Measurements from ENCODE around the gene TTC9C. TPM values are rescaled to one million over a fixed set of nuclear protein-coding genes. Genes with fewer than 3 reads are reported as not detected.

TTC9C gene
- total and polyA plus RNA-seq, 3 experiments from 2014 or later: 22.2 to 37.2 (median 36.7) TPM

DNA sequence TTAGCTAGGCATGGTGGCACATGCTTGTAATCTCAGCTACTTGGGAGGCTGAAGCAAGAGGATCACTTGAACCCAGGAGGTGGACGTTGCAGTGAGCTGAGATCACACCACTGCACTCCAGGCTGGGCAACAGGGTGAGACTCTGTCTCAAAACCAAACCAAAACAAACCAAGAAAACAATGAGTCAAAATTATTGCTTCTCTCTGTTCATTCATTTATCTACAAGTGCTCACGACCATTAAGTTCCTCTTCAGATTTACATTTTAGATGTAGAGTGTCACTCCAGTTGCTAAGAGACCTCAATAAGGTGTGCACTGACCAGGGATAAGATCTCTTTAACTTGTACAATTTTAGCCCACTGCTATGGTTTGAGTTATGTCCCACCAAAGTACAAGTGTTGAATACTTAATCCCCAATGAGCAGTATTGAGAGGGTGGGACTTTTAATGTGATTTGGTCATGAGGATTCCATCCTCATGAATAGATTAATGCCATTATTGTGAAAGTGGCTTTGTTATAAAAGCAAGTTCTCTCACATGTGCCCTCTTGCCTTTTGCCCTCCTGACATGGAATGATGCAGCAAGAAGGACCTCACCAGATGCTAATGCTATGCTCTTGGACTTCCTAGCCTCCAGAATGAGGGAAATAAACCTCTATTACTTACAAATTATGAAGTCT is 8.8 kb upstream of the TTC9C start:
- H3K4me1 Mint-ChIP-seq: peaks cover 38 to 72% (median 50%) of the 10 kb centered on the region in 3 donors

DNA sequence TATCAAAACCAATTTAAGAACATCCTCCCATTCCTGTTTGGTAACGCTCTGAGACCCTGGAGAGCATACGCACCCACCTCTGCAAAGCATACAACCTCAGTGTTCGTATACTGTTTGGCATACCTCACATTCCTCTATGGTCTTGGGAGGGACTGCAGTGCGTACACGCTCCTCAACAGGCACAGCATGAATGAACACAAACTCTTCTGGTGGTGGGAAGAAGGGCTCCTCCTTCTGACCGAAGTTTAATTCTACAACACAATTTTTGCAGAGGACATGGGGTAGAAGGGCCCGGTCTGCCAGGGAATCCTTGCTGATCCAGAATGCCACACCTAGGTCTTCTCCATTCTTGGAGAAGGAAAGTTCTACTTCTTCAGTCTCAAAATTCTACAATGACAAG is 6.3 kb upstream of the TTC9C start:
- no peak for DNase-seq
- peaks cover 49 to 79% (median 66%) of the 10 kb centered on the region in 3 donors for H3K4me1 Mint-ChIP-seq
- Histone ChIP-seq H3K4me3 (ENCODE audit: low read length) (no peak overlapping the region), H3K4me1 (ENCODE audit: insufficient read depth, low read length) (peaks cover 32% of the 10 kb centered on the region), H3K9me3 (ENCODE audit: low read length) (no peaks in the 10 kb centered on the region), H3K36me3 (ENCODE audit: insufficient read depth, low read length) (peaks cover 63% of the 10 kb centered on the region), H3K27ac (ENCODE audit: low read depth, low read length) (no peak overlapping the region), H3K27me3 (ENCODE audit: insufficient read depth, low read length, poor library complexity, severe bottlenecking) (no peaks in the 10 kb centered on the region)
- peak overlapping the region in 1 of 7 donors; percentile 84 for H3K4me3 Mint-ChIP-seq
- no peaks in the 10 kb centered on the region for H3K9me3 Mint-ChIP-seq
- no peaks in the 10 kb centered on the region for H3K27me3 Mint-ChIP-seq
- ChIA-PET CTCF (no interaction called here), POLR2A (no interaction called here)
- H3K27ac Mint-ChIP-seq: peak overlapping the region in 4 of 8 donors; percentile 34 to 73 (median 70)
- peaks cover 30 to 86% (median 45%) of the 10 kb centered on the region in 3 donors for H3K36me3 Mint-ChIP-seq

More for the DNA sequence above, 8.8 kb upstream of the TTC9C start:
- H3K27ac ChIP-seq (ENCODE audit: low read depth, low read length): no peak overlapping the region
- peaks cover 16% of the 10 kb centered on the region for H3K4me1 ChIP-seq (ENCODE audit: insufficient read depth, low read length)
- peaks cover 29 to 96% (median 51%) of the 10 kb centered on the region in 3 donors for H3K36me3 Mint-ChIP-seq
- POLR2A ChIA-PET: no interaction called here
- DNase-seq: no peak
- H3K36me3 ChIP-seq (ENCODE audit: insufficient read depth, low read length): peaks cover 87% of the 10 kb centered on the region
- no peak overlapping the region for H3K4me3 ChIP-seq (ENCODE audit: low read length)
- peak overlapping the region in 1 of 7 donors; percentile 21 for H3K4me3 Mint-ChIP-seq
- no peaks in the 10 kb centered on the region for H3K27me3 ChIP-seq (ENCODE audit: insufficient read depth, low read length, poor library complexity, severe bottlenecking)
- no peaks in the 10 kb centered on the region for H3K9me3 Mint-ChIP-seq
- H3K27me3 Mint-ChIP-seq: no peaks in the 10 kb centered on the region
- peak overlapping the region; percentile 26 to 86 (median 62) for H3K27ac Mint-ChIP-seq
- H3K9me3 ChIP-seq (ENCODE audit: low read length): no peaks in the 10 kb centered on the region
- CTCF ChIA-PET: interaction anchor here (1.3 kb wide), 1 partner anchor 10 kb away, joined by 3 read pairs; no protein-coding TSS in a partner anchor

DNA sequence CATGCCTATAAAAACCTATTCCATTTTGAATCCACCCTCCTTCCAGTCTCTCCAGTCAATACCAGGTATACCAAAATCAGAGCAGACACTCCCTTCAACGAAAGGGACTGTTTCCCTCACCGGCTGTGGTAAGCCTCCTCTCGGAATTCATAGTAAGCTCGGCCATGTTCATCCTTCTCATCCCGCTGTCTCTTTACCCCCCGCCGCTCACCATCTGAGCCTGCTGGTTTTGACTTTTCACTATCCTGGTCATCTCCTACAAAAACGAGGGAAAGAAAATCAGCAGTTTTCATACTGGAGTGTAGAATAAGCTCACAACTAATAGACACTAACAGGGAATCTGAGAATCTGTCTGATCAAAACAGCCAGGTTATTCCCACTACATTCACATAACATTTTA is 4.1 kb upstream of the TTC9C start:
- peaks cover 0 to 3% of the 10 kb centered on the region in 2 donors for H3K27me3 Mint-ChIP-seq
- Histone ChIP-seq H3K4me1 (ENCODE audit: insufficient read depth, low read length) (peaks cover 32% of the 10 kb centered on the region), H3K4me3 (ENCODE audit: low read length) (peak overlapping the region; percentile 63), H3K27me3 (ENCODE audit: insufficient read depth, low read length, poor library complexity, severe bottlenecking) (no peaks in the 10 kb centered on the region), H3K9me3 (ENCODE audit: low read length) (no peaks in the 10 kb centered on the region), H3K36me3 (ENCODE audit: insufficient read depth, low read length) (peaks cover 49% of the 10 kb centered on the region), H3K27ac (ENCODE audit: low read depth, low read length) (no peak overlapping the region)
- POLR2A ChIA-PET: interaction anchor here (0.7 to 1.7 kb wide), 3 partner anchors 62 to 739 kb away, joined by 3 to 4 read pairs (median 4); no protein-coding TSS in a partner anchor
- peak overlapping the region; percentile 92 to 99 (median 98) for H3K4me3 Mint-ChIP-seq
- DNase-seq: no peak
- CTCF ChIA-PET: interaction anchor here (1.1 to 2.8 kb wide), 3 partner anchors 9 to 62 kb away, joined by 3 to 10 read pairs (median 3); partner anchors contain the start of genes BSCL2 and GNG3
- H3K4me1 Mint-ChIP-seq: peaks cover 55 to 70% (median 69%) of the 10 kb centered on the region in 3 donors
- H3K36me3 Mint-ChIP-seq: peaks cover 24 to 87% (median 38%) of the 10 kb centered on the region in 3 donors
- no peaks in the 10 kb centered on the region for H3K9me3 Mint-ChIP-seq
- H3K27ac Mint-ChIP-seq: peak overlapping the region; percentile 44 to 97 (median 76)

DNA sequence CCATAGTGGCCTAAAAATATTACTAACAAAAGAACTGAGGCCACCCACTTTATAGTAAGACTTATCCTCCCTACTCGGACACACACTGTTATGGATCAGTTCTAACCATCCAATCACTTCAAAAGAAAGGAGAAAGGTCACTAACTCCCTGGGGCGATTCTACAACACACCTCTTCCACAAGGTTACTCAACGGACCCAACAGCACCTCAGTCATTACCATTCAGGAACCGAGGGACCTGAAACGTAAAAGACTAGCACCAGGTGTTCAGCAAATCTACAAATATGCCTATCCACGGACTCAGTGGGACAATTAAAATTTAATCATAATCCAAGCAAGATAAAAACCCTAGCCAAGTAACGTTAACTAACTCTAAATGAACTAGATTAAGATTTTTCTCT is 2.6 kb upstream of the TTC9C start:
- Histone ChIP-seq H3K9me3 (ENCODE audit: low read length) (no peaks in the 10 kb centered on the region), H3K27ac (ENCODE audit: low read depth, low read length) (peak overlapping the region; percentile 90), H3K27me3 (ENCODE audit: insufficient read depth, low read length, poor library complexity, severe bottlenecking) (no peaks in the 10 kb centered on the region), H3K4me1 (ENCODE audit: insufficient read depth, low read length) (peaks cover 38% of the 10 kb centered on the region), H3K4me3 (ENCODE audit: low read length) (peak overlapping the region; percentile 63), H3K36me3 (ENCODE audit: insufficient read depth, low read length) (peaks cover 37% of the 10 kb centered on the region)
- H3K4me3 Mint-ChIP-seq: peak overlapping the region; percentile 92 to 99 (median 98)
- ChIA-PET POLR2A (interaction anchor here (2.3 to 3.9 kb wide), 4 partner anchors 16 to 129 kb away, joined by 17 to 42 read pairs (median 26); partner anchors contain the start of genes BSCL2, GNG3 and POLR2G), CTCF (interaction anchor here (0.7 to 2.4 kb wide), 4 partner anchors 28 to 156 kb away, joined by 3 to 9 read pairs (median 4); partner anchors contain the start of gene ZBTB3)
- no peaks in the 10 kb centered on the region for H3K9me3 Mint-ChIP-seq
- H3K27ac Mint-ChIP-seq: peak overlapping the region; percentile 90 to 99 (median 94)
- peaks cover 57 to 70% (median 69%) of the 10 kb centered on the region in 3 donors for H3K4me1 Mint-ChIP-seq
- H3K36me3 Mint-ChIP-seq: peaks cover 14 to 76% (median 31%) of the 10 kb centered on the region in 3 donors
- no peak for DNase-seq
- peaks cover 0 to 3% of the 10 kb centered on the region in 2 donors for H3K27me3 Mint-ChIP-seq

DNA sequence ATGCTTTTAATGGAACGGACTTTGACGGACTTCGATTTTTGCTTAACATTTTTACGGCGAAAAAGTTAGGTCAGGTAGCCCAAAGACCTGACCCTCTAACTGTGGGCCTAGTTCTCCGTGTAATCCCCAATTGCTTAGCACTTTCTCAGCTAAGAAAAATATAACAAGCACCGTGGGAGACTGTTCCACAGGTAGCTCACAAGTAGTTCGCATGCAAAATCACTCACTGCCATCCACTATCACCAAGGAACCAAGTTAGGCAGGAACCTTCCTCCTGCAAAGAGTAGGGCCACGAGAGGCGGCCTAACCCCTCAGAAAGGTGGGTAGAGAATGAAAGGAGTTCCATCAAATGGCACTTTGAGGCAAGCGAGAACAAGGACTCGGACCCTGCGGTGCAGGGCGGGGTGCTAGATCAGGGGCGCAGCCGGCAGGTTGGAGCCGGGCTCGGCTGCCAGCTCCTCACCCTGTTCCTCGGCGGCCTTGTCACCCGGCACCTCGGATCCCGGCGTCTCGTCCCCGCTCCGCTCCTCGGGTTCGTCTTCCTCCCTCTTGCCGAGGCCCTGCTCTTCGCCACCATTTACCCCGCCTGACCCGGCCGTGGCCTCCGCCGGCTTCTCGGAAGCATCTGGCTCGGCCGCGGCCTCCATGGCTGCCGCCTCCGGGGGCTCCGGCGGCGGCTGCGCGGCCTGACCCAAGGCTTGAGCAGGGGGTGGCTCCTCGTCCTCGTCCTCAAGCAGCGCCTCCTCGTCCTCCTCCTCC is 2.0 kb upstream of the TTC9C start:
- Histone ChIP-seq H3K4me3 (ENCODE audit: low read length) (peak overlapping the region; percentile 63), H3K36me3 (ENCODE audit: insufficient read depth, low read length) (peaks cover 30% of the 10 kb centered on the region), H3K4me1 (ENCODE audit: insufficient read depth, low read length) (peaks cover 42% of the 10 kb centered on the region), H3K9me3 (ENCODE audit: low read length) (no peaks in the 10 kb centered on the region), H3K27ac (ENCODE audit: low read depth, low read length) (peak overlapping the region; percentile 90), H3K27me3 (ENCODE audit: insufficient read depth, low read length, poor library complexity, severe bottlenecking) (no peaks in the 10 kb centered on the region)
- DNase-seq: peak in 1 of 5 donors; percentile 15
- H3K36me3 Mint-ChIP-seq: peaks cover 9 to 72% (median 26%) of the 10 kb centered on the region in 3 donors
- peak overlapping the region; percentile 92 to 99 (median 98) for H3K4me3 Mint-ChIP-seq
- POLR2A ChIA-PET: interaction anchor here (0.7 to 4.0 kb wide), 22 partner anchors 8 to 182 kb away, joined by 3 to 70 read pairs (median 6); partner anchors contain the start of genes BSCL2, C11orf98, CSKMT and GNG3
- CTCF ChIA-PET: interaction anchor here (0.7 to 2.4 kb wide), 10 partner anchors 10 to 184 kb away, joined by 3 to 13 read pairs (median 6); partner anchors contain the start of genes SLC3A2, TMEM179B and ZBTB3
- H3K4me1 Mint-ChIP-seq: peaks cover 56 to 69% (median 68%) of the 10 kb centered on the region in 3 donors
- H3K27ac Mint-ChIP-seq: peak overlapping the region; percentile 90 to 99 (median 94)
- H3K9me3 Mint-ChIP-seq: no peaks in the 10 kb centered on the region
- peaks cover 0 to 3% of the 10 kb centered on the region in 2 donors for H3K27me3 Mint-ChIP-seq

DNA sequence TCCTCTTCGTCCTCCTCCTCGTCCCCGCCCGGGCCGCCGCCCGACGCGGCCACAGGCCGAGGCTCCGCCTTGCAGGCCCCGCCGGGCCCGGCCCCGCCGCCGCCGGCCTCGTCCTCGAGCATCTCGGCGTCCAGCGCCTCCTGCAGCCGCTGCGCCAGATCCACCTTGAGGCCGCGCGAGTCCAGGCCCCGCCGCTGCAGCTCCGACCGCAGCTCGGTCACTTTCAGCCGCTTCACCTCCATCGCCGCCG is 1.4 kb upstream of the TTC9C start:
- peaks cover 58 to 67% (median 66%) of the 10 kb centered on the region in 3 donors for H3K4me1 Mint-ChIP-seq
- H3K9me3 Mint-ChIP-seq: no peaks in the 10 kb centered on the region
- H3K36me3 Mint-ChIP-seq: peaks cover 9 to 69% (median 24%) of the 10 kb centered on the region in 3 donors
- H3K4me3 ChIP-seq (ENCODE audit: low read length): peak overlapping the region; percentile 99
- H3K27me3 ChIP-seq (ENCODE audit: insufficient read depth, low read length, poor library complexity, severe bottlenecking): no peaks in the 10 kb centered on the region
- H3K4me3 Mint-ChIP-seq: peak overlapping the region; percentile 92 to 99 (median 98)
- H3K9me3 ChIP-seq (ENCODE audit: low read length): no peaks in the 10 kb centered on the region
- H3K36me3 ChIP-seq (ENCODE audit: insufficient read depth, low read length): peaks cover 25% of the 10 kb centered on the region
- H3K27ac ChIP-seq (ENCODE audit: low read depth, low read length): peak overlapping the region; percentile 90
- POLR2A ChIA-PET: interaction anchor here (0.6 to 4.0 kb wide), 34 partner anchors 10 to 1591 kb away, joined by 3 to 70 read pairs (median 6); partner anchors contain the start of genes B3GAT3, BSCL2, C11orf98 and CSKMT
- DNase-seq: no peak
- peaks cover 43% of the 10 kb centered on the region for H3K4me1 ChIP-seq (ENCODE audit: insufficient read depth, low read length)
- CTCF ChIA-PET: interaction anchor here (1.0 to 3.6 kb wide), 12 partner anchors 10 to 302 kb away, joined by 3 to 13 read pairs (median 7); partner anchors contain the start of genes EEF1G, LBHD1, POLR2G and SLC3A2
- peak overlapping the region; percentile 88 to 99 (median 94) for H3K27ac Mint-ChIP-seq
- H3K27me3 Mint-ChIP-seq: peaks cover 0 to 3% of the 10 kb centered on the region in 2 donors

DNA sequence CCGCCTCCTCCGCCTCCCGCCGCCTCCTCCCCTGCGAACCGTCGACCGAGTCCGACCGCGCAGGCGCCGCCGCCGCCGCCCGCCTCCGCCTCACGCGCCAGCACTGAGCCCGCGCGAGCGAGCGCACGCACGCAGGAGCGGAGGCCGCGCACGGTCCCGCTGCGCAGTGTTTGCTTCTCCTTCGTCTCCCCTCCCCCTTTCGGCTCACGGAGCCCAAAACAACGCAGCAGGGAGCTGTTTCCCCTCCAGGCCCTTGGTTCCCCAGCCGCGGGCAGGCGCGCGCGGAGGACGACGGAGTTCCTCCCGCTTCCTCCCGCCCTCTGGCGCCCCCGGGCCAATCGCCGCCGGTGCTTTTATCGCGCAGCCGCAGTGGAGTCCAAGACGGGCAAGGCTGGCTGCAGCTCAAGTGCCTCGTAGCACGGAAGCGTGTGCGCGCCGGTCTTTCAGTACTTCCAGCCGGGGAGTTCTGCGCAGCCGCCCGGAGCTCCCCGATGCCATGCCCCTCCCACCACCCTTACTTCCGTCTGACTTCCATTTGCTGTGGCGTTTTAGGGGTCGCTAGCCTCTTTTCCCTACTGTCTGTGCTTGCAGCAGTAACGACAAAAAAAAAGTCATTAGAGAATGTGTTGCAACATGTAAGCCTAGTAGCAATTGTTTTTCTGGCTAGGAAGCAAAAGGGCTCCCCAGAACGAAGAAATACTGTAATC is 968 bp upstream of the TTC9C start, which contains the start of gene HNRNPUL2:
Gene HNRNPUL2 (minus strand): TSS at position 293 of the 707 bp plus-strand sequence. CDS start 301 bp downstream, outside the sequence.
- peak within 1 kb of the TSS; percentile 92 to 99 (median 98) for H3K4me3 Mint-ChIP-seq
- H3K9me3 Mint-ChIP-seq: no peaks in the 10 kb centered on the region
- Histone ChIP-seq H3K36me3 (ENCODE audit: insufficient read depth, low read length) (peaks cover 21% of the 10 kb centered on the region), H3K4me1 (ENCODE audit: insufficient read depth, low read length) (peaks cover 43% of the 10 kb centered on the region), H3K4me3 (ENCODE audit: low read length) (peak within 1 kb of the TSS; percentile 99), H3K9me3 (ENCODE audit: low read length) (no peaks in the 10 kb centered on the region), H3K27ac (ENCODE audit: low read depth, low read length) (peak within 1 kb of the TSS; percentile 90), H3K27me3 (ENCODE audit: insufficient read depth, low read length, poor library complexity, severe bottlenecking) (no peaks in the 10 kb centered on the region)
- peak; percentile 98 to 99 (median 99) for DNase-seq
- POLR2A ChIA-PET: interaction anchor here (0.5 to 4.0 kb wide), 37 partner anchors 10 to 1590 kb away, joined by 3 to 70 read pairs (median 6); partner anchors contain the start of genes B3GAT3, BSCL2, C11orf98 and CSKMT
- H3K4me1 Mint-ChIP-seq: peaks cover 54 to 62% (median 61%) of the 10 kb centered on the region in 3 donors
- CTCF ChIA-PET: interaction anchor here (0.8 to 3.6 kb wide), 15 partner anchors 11 to 303 kb away, joined by 3 to 13 read pairs (median 6); partner anchors contain the start of genes EEF1G, LBHD1, POLR2G and SLC3A2
- H3K27ac Mint-ChIP-seq: peak within 1 kb of the TSS; percentile 95 to 99 (median 98)
- H3K36me3 Mint-ChIP-seq: peaks cover 9 to 65% (median 19%) of the 10 kb centered on the region in 3 donors
- H3K27me3 Mint-ChIP-seq: peaks cover 0 to 3% of the 10 kb centered on the region in 2 donors

Measured in CD8-positive, alpha-beta memory T cell (primary cell).